Activated CD4-positive, alpha-beta T cell treated with anti-CD3 and anti-CD28 coated beads for 36 hours (primary cell): ENCODE data around the gene DUOX2. TPM values are rescaled to one million over a fixed set of nuclear protein-coding genes. Genes with fewer than 3 reads are reported as not detected.
A peak's percentile ranks its signal among the peaks of the same experiment; 100 is the strongest.

Experiments
- ATAC-seq: fragments of 200-7000 bp; cut with Tn5 transposase; one replicate; pipeline ENCODE4 v1.10.0; 2021; ENCODE audit warnings: mild to moderate bottlenecking, moderate library complexity
- CTCF ChIA-PET: fragments of 350-600 bp; sonication (Branson Sonifier 250); formaldehyde crosslinking; loops from one replicate; lab custom pipeline; 2021; ENCODE audit warnings: antibody characterized with exemption; lab: Charles Lee
- POLR2A ChIA-PET: fragments of 350-600 bp; sonication (Branson Sonifier 250); formaldehyde crosslinking; loops from one replicate; lab custom pipeline; 2021; ENCODE audit warnings: antibody characterized with exemption, inconsistent platforms; lab: Charles Lee
- DNase-seq: peaks from one replicate; pipeline ENCODE4 v3.0.0-alpha.2; 2020
- H3K27ac Mint-ChIP-seq: one replicate; pipeline ENCODE4 v1.8.0; 2021; ENCODE audit warnings: mixed read lengths
- H3K27me3 Mint-ChIP-seq: one replicate; pipeline ENCODE4 v1.8.0; 2021; ENCODE audit warnings: mixed read lengths
- H3K36me3 Mint-ChIP-seq: one replicate; pipeline ENCODE4 v1.8.0; 2021; ENCODE audit warnings: low read depth, mixed read lengths
- H3K4me1 Mint-ChIP-seq: one replicate; pipeline ENCODE4 v1.8.0; 2021; ENCODE audit warnings: mixed read lengths
- H3K4me3 Mint-ChIP-seq: one replicate; pipeline ENCODE4 v1.8.0; 2021; ENCODE audit warnings: mild to moderate bottlenecking, moderate library complexity, mixed read lengths
- H3K9me3 Mint-ChIP-seq: one replicate; pipeline ENCODE4 v1.8.0; 2021; ENCODE audit warnings: low read depth, mixed read lengths
- intact Hi-C, 2 experiments: fragments of 100-400 bp; cut with DNase I in 1 of 2; cut with micrococcal nuclease in 1 of 2; formaldehyde crosslinking; loops; one replicate each; pipeline versions ENCODE4 v1.14.2 to v1.15.1; 2022 to 2024; cut with DNase I, micrococcal nuclease
- total RNA-seq, 2 experiments: library from RNA; stranded (reverse); gene quantifications; one replicate each; pipeline ENCODE4 v1.2.3, GENCODE V29; 2021

Gene DUOX2
- total RNA-seq, 2 experiments from 2014 or later = 0.02 TPM; not detected in 1

GRCh38 chr15:45118131-45118588 lies 4.2 kb upstream of the DUOX2 start:
- Mint-ChIP-seq H3K27me3 (peaks cover 46% of the 10 kb centered on the region), H3K9me3 (no peaks in the 10 kb centered on the region), H3K4me3 (peak overlapping the region; percentile 13), H3K27ac (no peak overlapping the region), H3K36me3 (no peaks in the 10 kb centered on the region), H3K4me1 (peaks cover 27% of the 10 kb centered on the region)
- ATAC-seq (peak; percentile 99), DNase-seq (peak; percentile 92)
- ChIA-PET CTCF (interaction anchor here (0.6 to 2.0 kb wide), 55 partner anchors 9 to 458 kb away, joined by 3 to 29 read pairs (median 4); partner anchors contain the start of genes DUOX1, SORD and TRIM69), POLR2A (interaction anchor here (0.6 kb wide), 2 partner anchors 192 to 1519 kb away, joined by 3 read pairs; no protein-coding TSS in a partner anchor)
- intact Hi-C loops = loop anchor here (1.0 to 5.0 kb wide), 5 partner anchors 19 to 284 kb away; partner anchors contain the start of gene GATM (in 1 of the 2)

DNA sequence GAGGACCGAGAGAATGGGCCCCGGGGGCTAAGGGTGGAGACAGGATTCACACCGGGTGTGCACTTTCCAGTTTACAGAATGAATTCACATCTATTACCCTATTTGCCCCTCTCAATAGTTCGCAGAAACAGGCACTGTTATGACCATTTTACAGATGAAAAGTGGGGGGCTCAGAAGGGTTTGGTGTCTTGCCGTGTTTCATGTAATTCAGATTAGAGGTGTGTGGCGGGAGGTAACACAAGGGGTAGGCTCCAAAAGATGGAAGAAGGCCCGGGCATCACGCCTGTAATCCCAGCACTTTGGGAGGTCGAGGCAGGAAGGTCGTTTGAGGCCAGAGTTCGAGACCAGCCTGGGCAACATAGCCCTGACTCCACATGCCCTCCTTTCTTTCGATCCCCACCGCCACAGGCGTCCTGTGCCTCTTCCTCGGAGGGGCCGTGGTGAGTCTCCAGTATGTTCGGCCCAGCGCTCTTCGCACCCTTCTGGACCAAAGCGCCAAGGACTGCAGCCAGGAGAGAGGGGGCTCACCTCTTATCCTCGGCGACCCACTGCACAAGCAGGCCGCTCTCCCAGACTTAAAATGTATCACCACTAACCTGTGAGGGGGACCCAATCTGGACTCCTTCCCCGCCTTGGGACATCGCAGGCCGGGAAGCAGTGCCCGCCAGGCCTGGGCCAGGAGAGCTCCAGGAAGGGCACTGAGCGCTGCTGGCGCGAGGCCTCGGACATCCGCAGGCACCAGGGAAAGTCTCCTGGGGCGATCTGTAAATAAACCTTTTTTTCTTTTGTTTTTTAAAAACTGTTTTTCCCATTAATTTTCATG lies 3.5 kb upstream of the DUOX2 start:
- Mint-ChIP-seq H3K27ac (no peak overlapping the region), H3K36me3 (no peaks in the 10 kb centered on the region), H3K27me3 (peaks cover 52% of the 10 kb centered on the region), H3K9me3 (no peaks in the 10 kb centered on the region), H3K4me1 (peaks cover 32% of the 10 kb centered on the region), H3K4me3 (peak overlapping the region; percentile 13)
- ChIA-PET POLR2A (interaction anchor here (0.6 kb wide), 1 partner anchor 1520 kb away, joined by 3 read pairs; no protein-coding TSS in a partner anchor), CTCF (interaction anchor here (0.7 to 2.0 kb wide), 44 partner anchors 8 to 381 kb away, joined by 3 to 29 read pairs (median 5); partner anchors contain the start of genes DUOX1, SORD and TRIM69)
- DNase-seq (no peak), ATAC-seq (peak; percentile 11)
- intact Hi-C loops = loop anchor here (1.0 to 5.0 kb wide), 5 partner anchors 19 to 285 kb away; partner anchors contain the start of gene GATM (in 1 of the 2)

GRCh38 chr15:45116482-45117307 lies 2.7 kb upstream of the DUOX2 start:
- peak; percentile 26 for DNase-seq

GRCh38 chr15:45116006-45116481 lies 2.1 kb upstream of the DUOX2 start:
- Mint-ChIP-seq H3K4me1 (peaks cover 41% of the 10 kb centered on the region), H3K27me3 (peaks cover 58% of the 10 kb centered on the region), H3K4me3 (no peak overlapping the region), H3K9me3 (no peaks in the 10 kb centered on the region), H3K27ac (no peak overlapping the region), H3K36me3 (no peaks in the 10 kb centered on the region)
- CTCF ChIA-PET = interaction anchor here (0.7 to 1.1 kb wide), 2 partner anchors 15 to 85 kb away, joined by 3 to 4 read pairs; no protein-coding TSS in a partner anchor
- POLR2A ChIA-PET = no interaction called here
- ATAC-seq (no peak), DNase-seq (no peak)
- intact Hi-C loops = loop anchor here (5.0 kb wide), 3 partner anchors 149 to 286 kb away; partner anchors contain the start of gene GATM (in 1 of the 2)

More at GRCh38 chr15:45116482-45117307, 2.7 kb upstream of the DUOX2 start:
- Mint-ChIP-seq H3K9me3 (no peaks in the 10 kb centered on the region), H3K27me3 (peaks cover 58% of the 10 kb centered on the region), H3K27ac (no peak overlapping the region), H3K36me3 (no peaks in the 10 kb centered on the region), H3K4me1 (peaks cover 40% of the 10 kb centered on the region), H3K4me3 (no peak overlapping the region)
- ChIA-PET CTCF (interaction anchor here (0.6 to 1.1 kb wide), 3 partner anchors 14 to 184 kb away, joined by 3 to 4 read pairs (median 3); no protein-coding TSS in a partner anchor), POLR2A (no interaction called here)
- no peak for ATAC-seq
- intact Hi-C loops = loop anchor here (5.0 kb wide), 3 partner anchors 149 to 286 kb away; partner anchors contain the start of gene GATM (in 1 of the 2)

GRCh38 chr15:45115312-45115820 lies 1.4 kb upstream of the DUOX2 start:
- Mint-ChIP-seq H3K27me3 (peaks cover 61% of the 10 kb centered on the region), H3K9me3 (no peaks in the 10 kb centered on the region), H3K4me1 (peaks cover 41% of the 10 kb centered on the region), H3K27ac (no peak overlapping the region), H3K4me3 (no peak overlapping the region), H3K36me3 (no peaks in the 10 kb centered on the region)
- ChIA-PET POLR2A (no interaction called here), CTCF (interaction anchor here (0.7 to 3.7 kb wide), 4 partner anchors 9 to 163 kb away, joined by 3 to 36 read pairs (median 3); no protein-coding TSS in a partner anchor)
- no peak for ATAC-seq
- intact Hi-C loops = loop anchor here (5.0 kb wide), 3 partner anchors 148 to 287 kb away; partner anchors contain the start of gene GATM (in 1 of the 2)
- DNase-seq = no peak

DNA sequence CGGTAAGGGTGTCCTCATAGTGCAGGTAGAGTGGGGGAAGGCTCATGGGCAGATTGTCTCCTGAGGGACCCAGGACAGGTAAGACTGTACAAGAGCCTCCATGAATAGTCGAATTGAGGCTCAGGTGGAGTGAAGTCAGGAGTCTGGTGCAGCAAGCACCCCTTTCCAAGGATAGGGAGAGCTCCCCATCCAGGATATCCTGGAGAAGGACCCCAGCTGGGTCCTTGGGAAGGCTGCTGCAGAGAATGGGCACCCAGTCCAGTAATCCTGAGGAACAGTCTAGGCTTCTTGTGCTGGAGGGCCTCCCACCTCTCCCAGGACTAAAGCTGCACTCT lies 746 bp upstream of the DUOX2 start:
- DNase-seq = no peak
- no peaks in the 10 kb centered on the region for H3K9me3 Mint-ChIP-seq
- CTCF ChIA-PET = interaction anchor here (0.7 to 3.7 kb wide), 3 partner anchors 10 to 164 kb away, joined by 3 to 36 read pairs (median 3); no protein-coding TSS in a partner anchor
- POLR2A ChIA-PET = no interaction called here
- no peak overlapping the region for H3K27ac Mint-ChIP-seq
- H3K4me1 Mint-ChIP-seq = peaks cover 41% of the 10 kb centered on the region
- H3K36me3 Mint-ChIP-seq = no peaks in the 10 kb centered on the region
- intact Hi-C loops = loop anchor here (5.0 kb wide), 3 partner anchors 147 to 288 kb away; partner anchors contain the start of gene GATM (in 1 of the 2)
- H3K27me3 Mint-ChIP-seq = peaks cover 66% of the 10 kb centered on the region
- no peak overlapping the region for H3K4me3 Mint-ChIP-seq
- ATAC-seq = no peak

DNA sequence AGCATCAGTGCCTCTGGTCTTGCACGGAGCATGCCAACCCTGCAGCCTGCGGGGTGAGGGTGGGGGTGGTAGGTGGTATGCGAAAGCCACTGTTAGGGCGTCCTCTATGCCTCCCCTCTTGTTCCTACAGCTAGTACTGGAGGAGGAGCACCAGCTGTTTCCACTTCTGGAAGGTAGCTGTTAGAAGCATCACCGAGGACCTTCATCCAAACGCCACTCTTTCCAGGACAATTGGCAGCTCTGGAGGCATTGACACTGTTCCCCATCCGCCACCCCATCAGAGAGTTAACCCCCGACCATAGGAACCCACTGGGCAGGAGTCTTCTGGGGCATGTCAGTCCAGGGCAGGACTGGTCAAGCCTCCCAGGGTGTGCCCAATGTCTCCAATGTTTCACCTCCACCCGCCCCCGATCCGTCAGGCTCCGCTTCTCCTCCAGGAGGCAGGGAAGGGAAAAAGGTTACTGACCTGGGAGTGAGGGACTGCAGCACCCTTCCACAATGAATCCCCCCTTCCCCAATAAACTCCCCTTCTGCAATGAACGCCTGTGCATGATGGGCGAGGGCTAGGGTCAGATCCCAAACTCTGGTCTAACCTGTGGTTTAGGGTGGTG lies 487 bp downstream of the DUOX2 start:
- Mint-ChIP-seq H3K36me3 (no peaks in the 10 kb centered on the region), H3K4me1 (peaks cover 41% of the 10 kb centered on the region), H3K27ac (no peak overlapping the region), H3K9me3 (no peaks in the 10 kb centered on the region), H3K4me3 (no peak overlapping the region), H3K27me3 (peaks cover 73% of the 10 kb centered on the region)
- DNase-seq (no peak), ATAC-seq (no peak)
- intact Hi-C loops = no loop called here
- POLR2A ChIA-PET = no interaction called here
- CTCF ChIA-PET = interaction anchor here (0.7 to 3.7 kb wide), 2 partner anchors 11 to 82 kb away, joined by 3 to 36 read pairs; no protein-coding TSS in a partner anchor

DNA sequence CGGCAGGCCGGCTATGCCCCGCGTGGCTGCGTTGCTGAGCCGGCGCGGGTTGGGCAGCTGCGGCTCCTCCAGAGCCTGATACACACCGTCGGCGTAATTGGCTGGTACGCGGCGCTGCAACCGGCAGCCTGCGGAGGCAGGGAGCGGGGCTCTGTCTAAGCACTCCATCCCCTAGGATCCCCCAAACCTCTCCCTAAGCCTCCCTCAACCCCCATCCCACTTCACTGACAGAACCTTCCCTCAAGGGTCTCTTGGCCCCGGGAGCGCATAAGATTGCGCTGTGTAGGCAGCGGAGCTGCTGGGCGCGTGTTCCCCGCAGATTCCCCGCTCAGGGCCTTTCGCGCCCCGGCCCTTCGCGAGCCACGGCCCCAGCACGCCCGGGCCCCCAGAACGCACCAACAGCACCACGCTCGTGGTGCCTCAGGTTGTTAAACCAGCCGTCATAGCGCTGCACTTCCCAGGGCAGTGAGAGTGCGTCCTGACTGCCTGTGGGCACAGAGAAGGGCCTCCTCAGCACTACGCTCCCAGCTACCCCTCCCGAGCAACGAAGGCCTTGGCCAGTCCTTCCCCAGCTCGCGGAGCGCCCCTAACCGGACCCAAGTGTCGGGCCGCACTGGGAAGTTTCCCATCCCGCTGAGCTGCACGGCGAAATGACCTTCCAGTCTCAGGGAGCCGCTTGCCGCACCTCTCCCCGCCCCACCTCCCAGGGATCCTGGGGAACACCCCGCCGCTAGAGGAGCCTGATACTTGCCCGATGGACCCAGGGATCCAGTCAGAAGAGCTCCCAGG lies 1.2 kb downstream of the DUOX2 start:
- Mint-ChIP-seq H3K9me3 (no peaks in the 10 kb centered on the region), H3K27me3 (peaks cover 72% of the 10 kb centered on the region), H3K4me1 (peaks cover 38% of the 10 kb centered on the region), H3K27ac (no peak overlapping the region), H3K4me3 (no peak overlapping the region), H3K36me3 (no peaks in the 10 kb centered on the region)
- CTCF ChIA-PET = interaction anchor here (0.6 to 3.7 kb wide), 4 partner anchors 12 to 82 kb away, joined by 3 to 36 read pairs (median 3); no protein-coding TSS in a partner anchor
- DNase-seq = peak; percentile 32
- POLR2A ChIA-PET = no interaction called here
- no peak for ATAC-seq
- intact Hi-C loops = no loop called here

- Mint-ChIP-seq H3K27me3 (peaks cover 68% of the 10 kb centered on the region), H3K27ac (no peak overlapping the region), H3K4me3 (peak overlapping the region; percentile 30), H3K36me3 (no peaks in the 10 kb centered on the region), H3K4me1 (peaks cover 32% of the 10 kb centered on the region), H3K9me3 (no peaks in the 10 kb centered on the region)
- ChIA-PET CTCF (interaction anchor here (0.7 to 3.7 kb wide), 2 partner anchors 13 to 26 kb away, joined by 3 to 36 read pairs; no protein-coding TSS in a partner anchor), POLR2A (no interaction called here)
- intact Hi-C loops = no loop called here
- ATAC-seq = no peak
- DNase-seq = no peak
These were observed 1.8 kb downstream of the DUOX2 start for GRCh38 chr15:45112143-45112590.
